A172 (cell line): Measurements from ENCODE around the gene TNS1. TPM values are rescaled to one million over a fixed set of nuclear protein-coding genes. Genes with fewer than 3 reads are reported as not detected.

Source experiments
- DNase-seq: peaks from one replicate; pipeline ENCODE4 v3.0.0-alpha.2; 2015; ENCODE audit warnings: low spot score
- total RNA-seq: library from RNA; depleted of rRNA; stranded (reverse); fragments of >200 nt; shearing (Covaris generic); gene quantifications from 2 replicates; pipeline ENCODE4 v1.2.3, GENCODE V29; 2014

Gene TNS1
- total RNA-seq, 1 experiment from 2014 or later, result 1.6 TPM

GRCh38 chr2:217956586-217957457, 46.0 kb downstream of the TNS1 start:
- no peak for DNase-seq

- DNase-seq, result no peak
Observed at GRCh38 chr2:217955881-217956493, 46.8 kb downstream of the TNS1 start.

- no peak for DNase-seq
Observed at GRCh38 chr2:217954971-217955740, 47.6 kb downstream of the TNS1 start.

- DNase-seq, result no peak
Observed at GRCh38 chr2:217954469-217954868, 48.3 kb downstream of the TNS1 start.

GRCh38 chr2:217954051-217954450, 48.7 kb downstream of the TNS1 start:
- DNase-seq, result no peak

GRCh38 chr2:217953531-217953932, 49.3 kb downstream of the TNS1 start:
- no peak for DNase-seq

GRCh38 chr2:217953011-217953481, 49.7 kb downstream of the TNS1 start:
- no peak for DNase-seq

GRCh38 chr2:217952409-217952808, 50.4 kb downstream of the TNS1 start:
- no peak for DNase-seq

- no peak for DNase-seq
Observed at GRCh38 chr2:217951521-217952247, 51.1 kb downstream of the TNS1 start.

GRCh38 chr2:217951091-217951490, 51.7 kb downstream of the TNS1 start:
- no peak for DNase-seq

- no peak for DNase-seq
Observed at GRCh38 chr2:217950401-217950871, 52.4 kb downstream of the TNS1 start.

- DNase-seq, result no peak
Observed at GRCh38 chr2:217949447-217949846, 53.3 kb downstream of the TNS1 start.

GRCh38 chr2:217948897-217949296, 53.9 kb downstream of the TNS1 start:
- no peak for DNase-seq

GRCh38 chr2:217948351-217948791, 54.4 kb downstream of the TNS1 start:
- no peak for DNase-seq

GRCh38 chr2:217947383-217948350, 55.1 kb downstream of the TNS1 start:
- no peak for DNase-seq

GRCh38 chr2:217946051-217946450, 56.7 kb downstream of the TNS1 start:
- no peak for DNase-seq

- no peak for DNase-seq
Observed at GRCh38 chr2:217945530-217945929, 57.3 kb downstream of the TNS1 start.

- DNase-seq, result no peak
Observed at GRCh38 chr2:217944923-217945322, 57.9 kb downstream of the TNS1 start.

- DNase-seq, result no peak
Observed at GRCh38 chr2:217944366-217944765, 58.4 kb downstream of the TNS1 start.
